ENCODE data around the gene EBPL.

EBPL gene

DNA sequence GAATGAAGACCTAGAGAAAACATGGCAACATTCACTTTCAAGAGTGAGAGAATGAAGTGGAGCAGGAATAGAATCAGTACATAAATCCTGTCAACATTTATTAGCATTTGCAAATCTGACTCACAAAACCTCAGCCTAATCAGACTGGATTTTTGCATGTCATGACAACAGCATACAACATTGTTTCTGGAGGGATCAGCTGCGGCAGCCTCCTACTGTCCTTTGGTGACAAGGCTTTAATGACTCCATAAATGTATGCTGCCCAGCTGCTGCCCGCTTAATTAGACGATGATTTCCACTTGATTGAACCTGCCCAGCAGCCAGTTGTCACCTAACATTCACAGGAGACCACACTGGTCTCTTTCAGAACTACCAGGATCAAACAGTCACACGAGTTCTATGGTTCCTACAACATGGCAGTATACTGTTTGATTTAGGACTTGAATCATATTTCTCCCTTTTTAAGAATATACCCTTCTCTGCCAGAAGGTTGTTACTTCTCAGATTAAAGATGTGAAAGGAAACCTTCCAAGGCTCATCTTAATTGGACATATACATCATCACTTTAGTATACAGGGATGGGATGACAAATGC is 9.3 kb downstream of the EBPL start:
- no peak for TF ChIP-seq ZNF19 (tag by site-specific recombination; IDR thresholded peaks at IDR 0.05; ENCODE audit: low read depth)
- TF ChIP-seq ZNF157 (tag by site-specific recombination; IDR thresholded peaks at IDR 0.05), result no peak
- no peak for TF ChIP-seq ZNF184 (tag by site-specific recombination; IDR thresholded peaks at IDR 0.05)
- no peak for TF ChIP-seq ZNF791 (tag by site-specific recombination; IDR thresholded peaks at IDR 0.05)
- TF ChIP-seq SALL2 (tag by site-specific recombination; IDR thresholded peaks at IDR 0.05; ENCODE audit: borderline replicate concordance), result no peak
- no peak for TF ChIP-seq ZNF433 (tag by site-specific recombination; IDR thresholded peaks at IDR 0.05; ENCODE audit: low read depth)
- TF ChIP-seq ZNF585B (tag by site-specific recombination; IDR thresholded peaks at IDR 0.05), result no peak
- TF ChIP-seq ZNF48 (tag by site-specific recombination; IDR thresholded peaks at IDR 0.05), result no peak
- no peak for TF ChIP-seq MEIS1 (CRISPR knock-in tag; IDR thresholded peaks at IDR 0.05; ENCODE audit: borderline replicate concordance)
- no peak for TF ChIP-seq ZNF335 (tag by site-specific recombination; conservative IDR thresholded peaks at IDR 0.05)
- TF ChIP-seq, protein P1, sequence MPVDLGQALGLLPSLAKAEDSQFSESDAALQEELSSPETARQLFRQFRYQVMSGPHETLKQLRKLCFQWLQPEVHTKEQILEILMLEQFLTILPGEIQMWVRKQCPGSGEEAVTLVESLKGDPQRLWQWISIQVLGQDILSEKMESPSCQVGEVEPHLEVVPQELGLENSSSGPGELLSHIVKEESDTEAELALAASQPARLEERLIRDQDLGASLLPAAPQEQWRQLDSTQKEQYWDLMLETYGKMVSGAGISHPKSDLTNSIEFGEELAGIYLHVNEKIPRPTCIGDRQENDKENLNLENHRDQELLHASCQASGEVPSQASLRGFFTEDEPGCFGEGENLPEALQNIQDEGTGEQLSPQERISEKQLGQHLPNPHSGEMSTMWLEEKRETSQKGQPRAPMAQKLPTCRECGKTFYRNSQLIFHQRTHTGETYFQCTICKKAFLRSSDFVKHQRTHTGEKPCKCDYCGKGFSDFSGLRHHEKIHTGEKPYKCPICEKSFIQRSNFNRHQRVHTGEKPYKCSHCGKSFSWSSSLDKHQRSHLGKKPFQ (tag by site-specific recombination; IDR thresholded peaks at IDR 0.05), result no peak
- TF ChIP-seq, protein P2, sequence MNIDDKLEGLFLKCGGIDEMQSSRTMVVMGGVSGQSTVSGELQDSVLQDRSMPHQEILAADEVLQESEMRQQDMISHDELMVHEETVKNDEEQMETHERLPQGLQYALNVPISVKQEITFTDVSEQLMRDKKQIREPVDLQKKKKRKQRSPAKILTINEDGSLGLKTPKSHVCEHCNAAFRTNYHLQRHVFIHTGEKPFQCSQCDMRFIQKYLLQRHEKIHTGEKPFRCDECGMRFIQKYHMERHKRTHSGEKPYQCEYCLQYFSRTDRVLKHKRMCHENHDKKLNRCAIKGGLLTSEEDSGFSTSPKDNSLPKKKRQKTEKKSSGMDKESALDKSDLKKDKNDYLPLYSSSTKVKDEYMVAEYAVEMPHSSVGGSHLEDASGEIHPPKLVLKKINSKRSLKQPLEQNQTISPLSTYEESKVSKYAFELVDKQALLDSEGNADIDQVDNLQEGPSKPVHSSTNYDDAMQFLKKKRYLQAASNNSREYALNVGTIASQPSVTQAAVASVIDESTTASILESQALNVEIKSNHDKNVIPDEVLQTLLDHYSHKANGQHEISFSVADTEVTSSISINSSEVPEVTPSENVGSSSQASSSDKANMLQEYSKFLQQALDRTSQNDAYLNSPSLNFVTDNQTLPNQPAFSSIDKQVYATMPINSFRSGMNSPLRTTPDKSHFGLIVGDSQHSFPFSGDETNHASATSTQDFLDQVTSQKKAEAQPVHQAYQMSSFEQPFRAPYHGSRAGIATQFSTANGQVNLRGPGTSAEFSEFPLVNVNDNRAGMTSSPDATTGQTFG (tag by site-specific recombination; IDR thresholded peaks at IDR 0.05; ENCODE audit: borderline replicate concordance), result no peak
- no peak for TF ChIP-seq ZNF133 (tag by site-specific recombination; IDR thresholded peaks at IDR 0.05)
- peaks cover 3 to 9% of the 10 kb centered on the region in 2 experiments; a peak in 2 of 3 replicates for H3K36me3 ChIP-seq (ENCODE audit: control insufficient read depth in 2 of 2, insufficient read depth in 1 of 2, low read length in 2 of 2)
- H3K4me1 ChIP-seq (ENCODE audit: control insufficient read depth, insufficient read depth, low read length), result no peaks in the 10 kb centered on the region
- H3K9me3 ChIP-seq (ENCODE audit: control insufficient read depth, insufficient read depth, low read depth, low read length), result no peaks in the 10 kb centered on the region
- CTCF ChIA-PET, result no interaction called here
- no peak overlapping the region for H3K4me3 ChIP-seq (ENCODE audit: low read depth, low read length)
- POLR2A ChIA-PET, result interaction anchor here (0.6 kb wide), 1 partner anchor 18 kb away, joined by 3 read pairs; no protein-coding TSS in a partner anchor
- no peak overlapping the region for H3K27ac ChIP-seq (ENCODE audit: extremely low read depth, low read depth, low read length)

DNA sequence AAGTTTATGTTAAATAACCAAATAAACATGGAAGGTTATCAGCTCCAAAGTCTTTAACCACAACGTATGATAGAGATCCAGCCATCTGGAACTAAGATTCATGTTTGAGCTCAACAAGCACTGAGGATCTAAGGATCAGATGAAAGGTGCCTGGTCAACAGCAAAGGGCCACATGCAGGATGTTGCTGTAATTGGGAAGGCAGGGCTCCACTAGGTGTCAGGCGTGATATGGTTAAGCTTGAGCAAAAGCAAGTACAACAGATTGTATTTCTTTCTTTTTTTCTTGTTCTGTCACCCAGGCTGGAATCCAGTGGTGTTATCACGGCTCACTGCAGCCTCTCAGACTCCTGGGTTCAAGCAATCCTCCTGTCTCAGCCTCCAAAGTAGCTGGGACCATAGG is 12.0 kb downstream of the EBPL start:
- TF ChIP-seq ZNF843 (tag by site-specific recombination; IDR thresholded peaks at IDR 0.05), result no peak
- no peak for TF ChIP-seq ZNF324 (tag by site-specific recombination; IDR thresholded peaks at IDR 0.05)
- no peak for TF ChIP-seq ZNF302 (tag by site-specific recombination; IDR thresholded peaks at IDR 0.05; ENCODE audit: low read depth)
- TF ChIP-seq SCRT1 (tag by site-specific recombination; IDR thresholded peaks at IDR 0.05; ENCODE audit: borderline replicate concordance), result no peak
- TF ChIP-seq ZFHX2 (tag by site-specific recombination; conservative IDR thresholded peaks at IDR 0.05), result no peak
- TF ChIP-seq RBAK (tag by site-specific recombination; IDR thresholded peaks at IDR 0.05), result no peak
- TF ChIP-seq ZNF561 (tag by site-specific recombination; IDR thresholded peaks at IDR 0.05; ENCODE audit: borderline replicate concordance), result no peak
- TF ChIP-seq, protein P3, sequence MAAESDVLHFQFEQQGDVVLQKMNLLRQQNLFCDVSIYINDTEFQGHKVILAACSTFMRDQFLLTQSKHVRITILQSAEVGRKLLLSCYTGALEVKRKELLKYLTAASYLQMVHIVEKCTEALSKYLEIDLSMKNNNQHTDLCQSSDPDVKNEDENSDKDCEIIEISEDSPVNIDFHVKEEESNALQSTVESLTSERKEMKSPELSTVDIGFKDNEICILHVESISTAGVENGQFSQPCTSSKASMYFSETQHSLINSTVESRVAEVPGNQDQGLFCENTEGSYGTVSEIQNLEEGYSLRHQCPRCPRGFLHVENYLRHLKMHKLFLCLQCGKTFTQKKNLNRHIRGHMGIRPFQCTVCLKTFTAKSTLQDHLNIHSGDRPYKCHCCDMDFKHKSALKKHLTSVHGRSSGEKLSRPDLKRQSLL (tag by site-specific recombination; IDR thresholded peaks at IDR 0.05), result no peak
- Histone ChIP-seq H3K36me3 (ENCODE audit: control insufficient read depth in 2 of 2, insufficient read depth in 1 of 2, low read length in 2 of 2) (peaks cover 0 to 7% of the 10 kb centered on the region in 2 experiments; a peak in 2 of 3 replicates), H3K4me3 (ENCODE audit: low read depth, low read length) (no peak overlapping the region), H3K4me1 (ENCODE audit: control insufficient read depth, insufficient read depth, low read length) (no peaks in the 10 kb centered on the region), H3K27ac (ENCODE audit: extremely low read depth, low read depth, low read length) (no peak overlapping the region), H3K9me3 (ENCODE audit: control insufficient read depth, insufficient read depth, low read depth, low read length) (no peaks in the 10 kb centered on the region)
- CTCF ChIA-PET, result interaction anchor here (0.7 kb wide), 1 partner anchor 9 kb away, joined by 4 read pairs; no protein-coding TSS in a partner anchor
- POLR2A ChIA-PET, result interaction anchor here (0.8 kb wide), 1 partner anchor 12 kb away, joined by 3 read pairs; the partner anchor contains the start of gene EBPL
